RPMI7951 (cell line): Measurements from ENCODE around the gene VSTM2B. TPM values are rescaled to one million over a fixed set of nuclear protein-coding genes. Genes with fewer than 3 reads are reported as not detected.
A peak's percentile ranks its signal among the peaks of the same experiment; 100 is the strongest.

Experiments used
- DNase-seq: peaks from one replicate; pipeline ENCODE4 v3.0.0-alpha.2; 2012; ENCODE audit warnings: low read depth
- total RNA-seq: library from RNA; depleted of rRNA; stranded (reverse); fragments of >200 nt; shearing (Covaris generic); gene quantifications from 2 replicates; pipeline ENCODE4 v1.2.3, GENCODE V29; 2014

The VSTM2B gene
- total RNA-seq, 1 experiment from 2014 or later, result not detected

DNA sequence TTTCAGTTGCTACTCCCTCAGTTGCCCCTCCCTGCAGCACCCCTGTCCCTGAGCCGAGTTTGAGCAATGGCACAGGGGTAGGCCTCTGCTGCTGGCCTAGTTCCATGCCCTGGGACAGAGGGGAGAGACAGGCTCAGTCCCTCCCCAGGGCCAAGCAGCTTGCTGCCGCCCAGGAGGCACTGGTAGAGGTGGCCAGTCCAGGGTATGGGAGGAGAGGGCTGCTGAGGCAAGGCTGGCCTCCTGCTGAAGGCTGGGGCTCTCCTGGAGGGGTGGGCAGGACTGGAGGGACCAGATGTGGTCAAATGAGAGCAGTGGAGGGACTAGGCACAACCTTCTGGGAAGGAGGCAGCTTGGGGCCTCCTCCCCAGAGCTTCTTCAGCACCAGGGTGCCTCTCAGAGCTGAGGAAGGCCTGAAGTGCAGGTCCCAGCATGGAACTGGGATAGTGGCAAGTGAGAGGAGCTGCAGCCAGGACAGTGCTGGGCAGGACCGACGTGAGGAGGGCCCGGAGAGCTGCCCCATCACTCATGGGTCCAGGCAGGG lies 29.8 kb upstream of the VSTM2B start:
- no peak for DNase-seq

GRCh38 chr19:29497241-29497640 lies 28.6 kb upstream of the VSTM2B start:
- DNase-seq, result no peak

GRCh38 chr19:29497686-29498436 lies 27.9 kb upstream of the VSTM2B start:
- DNase-seq, result no peak

DNA sequence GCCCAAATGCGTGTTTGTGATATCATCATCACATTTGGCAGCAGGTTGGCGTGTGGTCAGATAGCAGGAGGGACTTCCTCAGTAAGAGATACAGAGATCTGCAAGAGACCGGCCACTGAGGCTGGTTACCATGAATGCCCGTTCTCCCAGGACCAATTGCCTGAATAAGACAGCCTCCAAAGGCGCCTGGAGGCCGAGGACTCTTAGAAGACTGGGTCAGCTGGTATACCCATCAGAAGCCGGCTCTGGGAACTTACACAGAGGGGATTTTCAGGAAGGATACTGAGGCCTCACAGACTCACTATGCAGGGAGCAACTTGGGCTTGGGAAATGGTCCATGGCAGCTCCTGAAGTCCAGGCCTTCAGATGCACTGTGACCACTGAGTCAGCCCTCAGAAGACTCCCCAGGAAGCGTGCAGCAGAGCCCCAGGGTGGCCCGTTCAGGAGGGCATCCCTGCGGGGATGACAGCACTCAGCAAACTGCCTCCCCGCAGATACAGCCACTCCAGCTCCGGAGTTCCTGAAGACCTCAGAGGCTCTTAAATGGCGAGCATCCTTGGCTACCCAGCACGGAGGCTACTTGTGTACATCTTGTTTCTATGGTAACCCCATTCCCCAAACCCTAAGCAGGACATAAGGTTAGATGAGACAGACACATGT lies 26.4 kb upstream of the VSTM2B start:
- DNase-seq, result no peak

- no peak for DNase-seq
These were observed 25.7 kb upstream of the VSTM2B start for GRCh38 chr19:29499921-29500590.

DNA sequence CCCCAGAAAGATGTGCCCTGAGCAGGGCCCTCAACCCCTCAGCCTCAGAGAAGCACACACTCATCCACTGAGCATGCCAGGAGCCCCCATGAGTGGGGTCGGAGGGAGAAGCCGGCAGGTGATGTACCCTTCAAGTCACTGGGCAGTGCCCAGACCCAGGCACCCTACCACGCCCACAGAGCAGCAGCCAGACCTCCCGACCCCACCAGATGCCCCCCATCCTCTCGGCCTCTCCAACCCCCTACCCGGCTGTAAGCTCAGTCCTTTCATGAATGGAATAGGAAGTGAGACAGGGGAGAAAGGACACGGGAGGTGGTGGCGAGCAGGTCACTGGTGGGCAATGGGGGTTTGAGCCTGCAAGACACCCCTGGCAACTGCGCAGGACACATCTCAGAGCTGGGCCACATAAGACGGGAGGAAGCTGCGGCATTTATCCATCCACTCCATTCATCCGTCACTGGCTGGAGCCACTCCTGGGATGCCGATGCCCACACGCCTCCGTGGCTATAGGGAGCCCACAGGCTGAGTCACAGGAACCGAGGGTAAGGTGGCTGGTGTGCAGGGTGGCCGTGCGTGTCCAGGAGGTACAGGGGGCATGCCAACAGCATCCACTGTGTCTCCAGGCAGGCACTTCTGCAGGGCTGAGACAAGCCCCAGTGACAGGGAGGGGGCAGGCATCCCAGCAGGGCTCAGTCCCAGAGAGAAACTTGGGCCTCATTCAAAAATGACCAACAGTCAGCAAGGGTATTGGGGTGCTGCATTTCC lies 23.8 kb upstream of the VSTM2B start:
- DNase-seq, result no peak

DNA sequence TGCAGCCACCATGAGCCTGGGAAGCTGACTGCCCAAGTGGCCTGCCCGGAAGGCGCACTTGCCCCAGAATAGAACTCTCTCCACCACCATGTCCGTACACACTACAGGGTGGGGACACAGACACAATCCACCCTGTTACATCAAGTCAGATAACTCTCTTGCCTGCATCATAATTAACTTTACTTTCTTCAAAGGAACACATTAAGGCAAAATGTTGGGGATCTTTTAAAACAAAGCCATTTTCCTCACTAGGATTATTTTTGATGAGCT lies 23.3 kb upstream of the VSTM2B start:
- DNase-seq, result no peak

- DNase-seq, result peak; percentile 39
These were observed 22.5 kb upstream of the VSTM2B start for GRCh38 chr19:29503140-29503758.

DNA sequence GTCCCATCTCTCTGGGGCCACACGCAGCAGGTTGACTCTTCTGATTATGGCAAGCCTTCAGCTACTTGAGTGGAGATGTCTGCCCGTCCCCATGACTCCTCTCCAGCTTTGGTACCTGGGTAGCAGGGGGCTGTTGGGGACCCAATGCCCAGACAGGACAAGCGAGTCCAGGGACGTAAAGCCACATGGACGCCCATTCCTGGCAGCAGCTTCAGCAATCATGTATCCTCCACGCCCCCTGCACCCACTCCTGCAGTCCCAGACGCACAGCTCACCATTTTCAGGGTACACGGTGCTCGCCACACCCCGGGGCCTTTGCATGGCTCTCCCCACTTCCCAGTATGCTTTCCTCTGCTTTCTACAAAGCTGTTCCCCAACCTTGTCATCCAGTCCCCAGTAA lies 22.0 kb upstream of the VSTM2B start:
- no peak for DNase-seq

- DNase-seq, result no peak
These were observed 21.3 kb upstream of the VSTM2B start for GRCh38 chr19:29504454-29504853.

DNA sequence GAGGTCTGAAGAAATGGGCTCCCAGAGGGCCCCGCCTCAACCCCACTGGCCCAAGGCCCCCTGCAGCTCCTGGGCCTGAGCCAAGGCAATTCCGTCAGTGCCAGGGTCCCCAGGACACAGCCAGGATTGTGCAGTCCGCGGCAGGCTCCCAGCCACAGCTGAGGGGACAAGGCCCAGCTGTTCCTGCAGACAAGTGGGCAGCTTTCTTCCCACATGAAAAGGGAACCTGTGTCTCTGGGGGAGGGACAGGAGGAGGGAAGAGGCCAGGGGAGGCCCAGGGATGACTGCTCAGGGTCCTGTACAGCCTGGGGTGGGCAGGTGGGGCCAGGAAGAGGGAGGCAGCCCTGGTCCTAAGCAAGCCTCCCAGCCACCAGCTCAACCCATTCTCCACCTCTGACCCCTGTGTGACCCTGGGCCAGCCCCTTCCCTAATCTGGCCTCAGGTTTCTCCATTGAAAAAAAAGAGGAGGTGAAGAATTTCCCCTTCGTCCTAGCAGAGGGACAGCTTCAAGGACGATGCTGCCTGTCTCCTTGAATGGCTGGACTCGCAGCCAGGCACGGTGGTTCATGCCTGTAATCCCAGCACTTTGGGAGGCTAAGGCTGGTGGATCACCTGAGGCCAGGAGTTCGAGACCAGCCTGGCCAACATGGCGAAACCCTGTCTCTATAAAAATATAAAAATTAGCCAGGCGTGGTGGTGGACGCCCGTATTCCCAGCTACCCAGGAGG lies 20.5 kb upstream of the VSTM2B start:
- no peak for DNase-seq

DNA sequence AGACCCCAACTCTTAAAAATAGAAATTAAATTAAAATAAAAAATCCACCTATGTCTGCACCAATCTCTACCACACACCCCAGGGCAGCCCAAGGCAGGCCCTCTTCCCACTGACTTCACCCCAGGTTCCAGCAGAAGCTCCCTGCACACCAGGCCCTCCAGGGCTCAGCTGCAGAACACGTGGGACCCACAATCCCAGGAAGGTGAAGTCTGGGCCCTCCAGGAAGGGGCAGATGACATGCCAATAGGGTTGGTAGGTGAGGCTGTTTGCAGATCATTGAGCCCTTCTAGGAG lies 19.2 kb upstream of the VSTM2B start:
- DNase-seq, result no peak

DNA sequence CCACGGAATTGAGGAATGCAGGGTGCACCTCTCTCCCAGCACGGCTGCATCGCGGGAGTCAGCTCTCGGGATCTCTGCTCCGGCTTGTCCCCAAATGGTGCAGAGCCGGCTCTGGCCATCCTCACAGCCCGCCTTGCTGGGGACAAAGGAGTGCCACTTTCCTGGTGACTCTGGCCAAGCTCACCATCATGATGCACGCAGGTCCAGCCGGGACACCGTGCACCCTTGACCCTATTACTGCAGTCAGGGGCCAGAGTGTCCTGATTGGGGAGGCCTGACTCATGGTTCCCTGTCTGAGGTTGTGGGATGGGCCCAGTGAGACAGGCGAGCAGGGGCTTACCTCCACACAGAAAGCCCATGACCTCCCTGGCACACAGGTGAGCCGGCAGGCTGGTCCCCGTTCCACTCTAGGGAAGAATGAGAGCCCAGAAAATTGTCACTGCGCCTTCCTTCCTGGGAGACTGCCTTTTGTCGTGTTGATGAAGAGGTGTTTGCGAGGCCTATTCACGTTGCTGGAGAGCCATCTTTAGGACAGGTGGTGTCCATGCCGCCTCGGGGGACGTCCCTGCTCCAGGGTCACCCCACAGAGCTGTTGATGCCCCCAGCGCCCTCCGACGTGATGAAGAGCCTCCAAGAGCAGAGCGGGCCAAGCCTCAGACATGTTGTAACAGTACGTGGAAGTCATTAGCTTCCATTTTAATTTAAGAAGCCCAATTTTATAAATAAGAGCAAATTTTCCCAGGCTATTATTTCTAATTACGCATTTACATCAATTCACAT lies 18.5 kb upstream of the VSTM2B start:
- no peak for DNase-seq

DNA sequence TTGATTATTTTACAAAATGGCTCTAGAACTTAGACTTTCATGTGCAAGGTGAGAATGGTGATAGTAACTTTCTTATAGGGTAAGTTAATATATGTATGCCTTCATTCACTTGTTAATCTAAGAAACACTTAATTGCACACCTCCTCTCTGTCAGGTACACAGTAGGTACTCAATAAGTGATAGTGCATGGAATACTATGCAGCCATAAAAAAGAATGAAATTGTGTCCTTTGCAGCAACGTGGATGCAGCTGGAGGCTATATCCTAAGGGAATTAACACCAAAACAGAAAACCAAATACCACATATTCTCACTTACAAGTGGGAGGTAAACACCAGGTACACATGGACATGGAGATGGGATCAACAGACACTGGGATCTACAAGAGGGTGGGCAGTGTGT lies 17.6 kb upstream of the VSTM2B start:
- DNase-seq, result no peak

- no peak for DNase-seq
These were observed 16.3 kb upstream of the VSTM2B start for GRCh38 chr19:29509456-29509855.

- no peak for DNase-seq
These were observed 15.0 kb upstream of the VSTM2B start for GRCh38 chr19:29510701-29511265.

- DNase-seq, result no peak
These were observed 14.0 kb upstream of the VSTM2B start for GRCh38 chr19:29511768-29512167.

GRCh38 chr19:29512748-29513147 lies 13.0 kb upstream of the VSTM2B start:
- no peak for DNase-seq

GRCh38 chr19:29514525-29515232 lies 11.1 kb upstream of the VSTM2B start:
- DNase-seq, result no peak

GRCh38 chr19:29515233-29515619 lies 10.6 kb upstream of the VSTM2B start:
- no peak for DNase-seq
